ENCODE data around the gene MCU.
"Not testable (repeated sequence)": the region's sequence is repeated elsewhere in the genome, so short reads cannot be mapped to it uniquely, and the experiment has no call there.

The MCU gene

DNA sequence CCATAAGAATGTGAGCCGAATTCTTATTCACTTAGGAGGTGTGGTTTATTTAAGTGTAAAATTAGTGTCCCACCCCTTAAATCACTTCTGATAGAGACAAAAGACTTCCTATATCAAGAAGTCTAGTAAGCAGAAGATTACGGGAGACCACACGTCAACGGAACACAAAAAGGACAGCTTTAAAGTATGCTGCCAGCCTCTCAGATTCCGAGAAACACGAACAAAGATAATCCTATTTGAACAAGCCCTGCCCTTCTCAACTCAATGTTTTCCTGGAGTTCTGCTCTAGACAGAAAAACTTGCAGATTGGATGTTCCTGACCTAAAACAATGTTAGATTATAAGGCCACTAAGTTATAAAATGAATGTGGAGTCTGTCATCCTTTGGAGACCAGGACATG, 4.9 kb upstream of the MCU start:
- DNase-seq (ENCODE audit: low spot score), result no peak

GRCh38 chr10:72688208-72688651, 3.7 kb upstream of the MCU start:
- peak; percentile 78 for DNase-seq (ENCODE audit: low spot score)

- no peak for DNase-seq (ENCODE audit: low spot score)
These were observed 2.3 kb upstream of the MCU start for GRCh38 chr10:72689660-72690059.

GRCh38 chr10:72690071-72690755, 1.7 kb upstream of the MCU start:
- DNase-seq (ENCODE audit: low spot score), result no peak

DNA sequence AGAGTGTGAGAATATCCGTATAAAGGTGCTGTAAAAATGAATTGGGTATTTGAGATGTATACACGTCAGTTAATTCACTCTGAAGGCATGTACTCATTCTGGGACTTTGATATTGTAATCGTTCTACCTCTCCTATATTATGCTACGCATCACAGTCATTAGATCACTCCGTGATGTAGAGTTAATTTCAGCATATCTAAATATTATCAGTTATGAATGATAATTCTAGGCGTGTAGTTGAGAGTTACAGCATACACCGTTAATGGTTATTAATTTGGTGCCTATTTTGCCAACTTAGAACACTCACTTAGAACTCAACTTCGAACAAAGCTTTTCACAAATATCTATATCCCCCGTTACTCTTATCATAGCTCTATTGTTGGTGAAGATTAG, 477 bp upstream of the MCU start:
- no peak for DNase-seq (ENCODE audit: low spot score)

DNA sequence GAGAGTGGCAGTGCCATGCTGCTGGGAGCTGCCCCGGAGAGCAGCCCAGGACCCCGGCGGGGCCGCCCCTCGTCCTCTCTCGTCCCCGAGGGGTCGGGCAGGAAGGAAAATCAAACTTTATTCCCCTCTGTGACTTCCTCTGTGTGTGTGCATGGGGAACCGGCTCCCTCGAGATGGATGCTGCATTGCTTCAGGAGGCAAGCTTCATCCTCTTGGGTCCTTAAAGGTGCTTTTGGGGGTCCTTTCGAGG, 726 bp downstream of the MCU start:
- DNase-seq (ENCODE audit: low spot score), result no peak

DNA sequence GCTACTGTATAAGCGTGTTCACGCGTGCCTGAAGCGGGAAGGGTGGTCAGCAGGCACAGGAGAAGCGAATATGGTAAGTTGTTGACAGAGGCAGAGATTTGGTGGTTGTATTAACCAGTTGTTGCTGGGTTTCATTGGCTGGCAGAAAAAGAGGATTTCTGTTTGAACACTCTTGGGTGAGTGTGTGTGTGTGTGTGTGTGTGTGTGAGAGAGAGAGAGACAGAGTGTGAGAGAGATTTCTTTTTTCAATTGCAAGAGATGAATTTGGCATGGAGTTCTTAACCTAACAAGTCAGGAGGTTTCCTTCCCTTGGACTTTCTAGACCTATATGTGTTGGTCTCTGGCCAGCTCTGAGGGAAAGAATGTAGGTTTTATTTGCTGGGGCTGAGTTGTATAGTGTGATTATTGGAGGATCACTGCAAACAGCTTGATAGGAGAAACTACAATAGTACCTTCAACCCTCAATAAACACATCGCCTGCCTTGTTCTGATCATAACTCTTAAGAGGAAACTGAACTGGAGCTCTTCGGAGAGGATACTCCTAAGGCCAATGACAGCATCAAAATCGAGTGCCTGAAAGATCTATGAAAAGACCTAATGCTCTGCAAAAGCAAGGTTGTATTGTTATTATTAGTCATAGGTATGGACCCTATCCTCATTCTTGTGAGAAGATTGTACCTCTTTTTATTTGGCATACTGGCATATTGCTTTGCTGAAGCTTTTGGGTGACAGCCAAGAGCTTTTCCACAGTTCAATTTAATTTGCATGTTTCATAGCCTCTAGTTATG, 1.2 kb downstream of the MCU start:
- DNase-seq (ENCODE audit: low spot score), result no peak

- DNase-seq (ENCODE audit: low spot score), result peak; percentile 21
These were observed 2.8 kb downstream of the MCU start for GRCh38 chr10:72694476-72695369.

- DNase-seq (ENCODE audit: low spot score), result no peak
These were observed 3.6 kb downstream of the MCU start for GRCh38 chr10:72695496-72695895.

- no peak for DNase-seq (ENCODE audit: low spot score)
These were observed 5.8 kb downstream of the MCU start for GRCh38 chr10:72697716-72698115.

GRCh38 chr10:72702465-72702864, 10.5 kb downstream of the MCU start:
- not testable (repeated sequence) for DNase-seq (ENCODE audit: low spot score)

- peak; percentile 66 for DNase-seq (ENCODE audit: low spot score)
These were observed 11.1 kb downstream of the MCU start for GRCh38 chr10:72702868-72703581.

DNA sequence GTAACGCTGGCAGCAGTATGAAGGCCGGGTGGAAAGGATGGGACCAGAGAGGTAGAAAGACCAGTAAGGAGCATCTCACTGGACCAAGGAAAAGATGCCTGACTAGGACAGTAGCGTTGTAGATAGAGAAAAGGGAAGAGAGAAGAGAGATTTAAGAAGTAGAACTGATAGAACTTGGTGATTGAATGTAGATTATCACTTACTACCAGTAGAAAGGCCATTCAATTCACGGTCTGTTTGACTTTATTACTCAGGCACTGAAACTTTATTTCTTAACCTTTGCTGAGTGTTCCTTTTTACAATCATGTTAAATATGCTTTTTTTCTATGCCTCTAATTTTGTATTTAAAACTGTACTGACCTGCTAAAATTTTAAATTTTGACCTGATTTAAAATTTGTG, 12.2 kb downstream of the MCU start:
- DNase-seq (ENCODE audit: low spot score), result no peak

GRCh38 chr10:72709041-72709440, 17.1 kb downstream of the MCU start:
- DNase-seq (ENCODE audit: low spot score), result no peak

- peak; percentile 42 for DNase-seq (ENCODE audit: low spot score)
These were observed 20.2 kb downstream of the MCU start for GRCh38 chr10:72712136-72712535.

- no peak for DNase-seq (ENCODE audit: low spot score)
These were observed 28.1 kb downstream of the MCU start for GRCh38 chr10:72719941-72720592.

DNA sequence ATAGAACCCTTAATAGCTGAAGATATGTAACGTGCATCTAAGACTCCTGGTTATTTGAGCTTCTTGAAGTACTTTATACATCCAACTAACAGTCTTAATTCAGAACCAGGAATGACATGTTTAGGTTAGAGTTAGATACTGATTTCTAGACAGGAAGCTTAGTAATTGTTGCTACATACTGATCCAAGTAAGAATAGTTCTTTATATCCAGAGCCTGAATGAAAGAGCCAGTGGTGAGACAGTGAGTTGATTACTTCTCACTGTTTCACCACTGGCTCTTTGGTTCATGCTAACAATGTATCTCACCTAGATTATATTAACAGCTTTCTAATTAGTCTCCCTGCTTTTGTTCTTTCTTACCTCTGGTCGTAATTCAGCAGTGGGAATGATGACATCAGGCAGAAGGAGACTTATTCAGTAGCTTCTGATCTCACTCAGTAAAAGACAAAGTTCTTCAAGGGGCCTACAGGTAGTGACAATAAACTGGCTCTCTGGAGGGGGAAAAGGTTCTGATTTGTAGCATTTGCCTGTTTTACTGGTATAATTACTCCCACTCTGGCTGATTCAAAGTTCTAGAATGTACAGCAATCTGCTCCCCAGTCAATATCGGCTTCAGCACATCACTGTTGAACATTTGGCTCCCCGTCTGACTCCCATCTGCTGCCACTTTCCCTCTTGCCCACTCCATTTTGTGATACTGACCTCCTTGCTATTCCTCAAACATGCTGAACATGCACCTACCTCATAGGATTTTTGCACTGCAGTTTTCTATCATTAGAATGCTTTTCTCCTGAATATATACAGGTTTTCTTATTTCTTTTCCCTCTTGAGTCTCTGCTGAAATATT, 29.1 kb downstream of the MCU start:
- no peak for DNase-seq (ENCODE audit: low spot score)

- DNase-seq (ENCODE audit: low spot score), result no peak
These were observed 35.2 kb downstream of the MCU start for GRCh38 chr10:72727130-72727529.

GRCh38 chr10:72728462-72728861, 36.5 kb downstream of the MCU start:
- DNase-seq (ENCODE audit: low spot score), result no peak

- DNase-seq (ENCODE audit: low spot score), result no peak
These were observed 37.6 kb downstream of the MCU start for GRCh38 chr10:72729528-72729927.

- peak; percentile 37 for DNase-seq (ENCODE audit: low spot score)
These were observed 38.5 kb downstream of the MCU start for GRCh38 chr10:72730479-72730878.
